IMR-90 (cell line): ENCODE measurements around the gene ADGRV1. TPM values are rescaled to one million over a fixed set of nuclear protein-coding genes. Genes with fewer than 3 reads are reported as not detected.

ENCODE experiments used
- ATAC-seq: fragments of 200-7000 bp; cut with Tn5 transposase; 2 replicates; pipeline ENCODE4 v1.9.1; 2020; ENCODE audit warnings: low read depth, mild to moderate bottlenecking, moderate library complexity
- BruUV-seq: library from RNA; stranded (reverse); fragments of 400-500 nt; replicated peaks from 2 replicates; lab custom pipeline; 2021; lab: Mats Ljungman, UMichigan
- CTCF ChIA-PET: fragments of 300-600 bp; formaldehyde crosslinking; extraction: SDS; loops from one replicate; lab custom pipeline; 2021; ENCODE audit warnings: antibody characterized with exemption; lab: Yijun Ruan, JAX
- POLR2A ChIA-PET: fragments of 300-600 bp; sonication (Branson Sonifier 250); formaldehyde crosslinking; loops from one replicate; lab custom pipeline; 2022; ENCODE audit warnings: antibody characterized with exemption; ENCODE audit not compliant: unreplicated experiment; lab: Charles Lee
- DNase-seq: peaks from one replicate; pipeline ENCODE4 v3.0.0; 2013
- H2AFZ ChIP-seq: replicated peaks from 2 replicates; pipeline ENCODE3; 2013; ENCODE audit warnings: low read length, mild to moderate bottlenecking; ENCODE audit not compliant: poor library complexity
- H2AK5ac ChIP-seq: 2 replicates; pipeline ENCODE4 v1.6.1; 2013; ENCODE audit warnings: low read depth, low read length, inconsistent platforms
- H2AK9ac ChIP-seq: replicated peaks from 2 replicates; pipeline ENCODE3; 2013; ENCODE audit warnings: mild to moderate bottlenecking, low read depth, low read length, moderate library complexity; ENCODE audit not compliant: poor library complexity
- H2BK120ac ChIP-seq: 2 replicates; pipeline ENCODE4 v1.6.1; 2013; ENCODE audit warnings: low read depth, low read length, inconsistent platforms
- H2BK15ac ChIP-seq: 3 replicates; pipeline ENCODE4 v1.6.1; 2013; ENCODE audit warnings: low read depth, low read length, inconsistent platforms
- H2BK20ac ChIP-seq: 2 replicates; pipeline ENCODE4 v1.6.1; 2013; ENCODE audit warnings: low read depth, mild to moderate bottlenecking, inconsistent platforms, low read length, moderate library complexity
- H2BK5ac ChIP-seq: 2 replicates; pipeline ENCODE4 v1.6.1; 2013; ENCODE audit warnings: mild to moderate bottlenecking, low read depth, low read length, inconsistent platforms; ENCODE audit not compliant: poor library complexity, severe bottlenecking
- H3K14ac ChIP-seq: replicated peaks from 2 replicates; pipeline ENCODE4 v1.6.1; 2013; ENCODE audit warnings: low read depth, low read length, inconsistent platforms
- H3K18ac ChIP-seq: 2 replicates; pipeline ENCODE4 v1.6.1; 2013; ENCODE audit warnings: low read depth, low read length, control low read depth
- H3K23ac ChIP-seq: 2 replicates; pipeline ENCODE4 v1.6.1; 2013; ENCODE audit warnings: low read depth, low read length, inconsistent platforms
- H3K27ac ChIP-seq: 2 replicates; pipeline ENCODE4 v1.5.1; 2013; ENCODE audit warnings: mild to moderate bottlenecking, control low read depth, low read length; ENCODE audit not compliant: insufficient read depth
- H3K27me3 ChIP-seq: 2 replicates; pipeline ENCODE4 v1.6.1; 2013; ENCODE audit warnings: low read length; ENCODE audit not compliant: control insufficient read depth, insufficient read depth
- H3K36me3 ChIP-seq: 2 replicates; pipeline ENCODE4 v1.6.1; 2013; ENCODE audit warnings: low read length, mixed read lengths; ENCODE audit not compliant: control insufficient read depth, insufficient read depth
- H3K4ac ChIP-seq: 2 replicates; pipeline ENCODE4 v1.6.1; 2013; ENCODE audit warnings: low read depth, low read length, inconsistent platforms
- H3K4me1 ChIP-seq: 2 replicates; pipeline ENCODE4 v1.6.1; 2013; ENCODE audit warnings: low read length, mixed read lengths; ENCODE audit not compliant: control insufficient read depth, insufficient read depth
- H3K4me2 ChIP-seq: 2 replicates; pipeline ENCODE4 v1.6.1; 2013; ENCODE audit warnings: low read depth, mild to moderate bottlenecking, control low read depth, low read length, moderate library complexity
- H3K4me3 ChIP-seq: 2 replicates; pipeline ENCODE4 v1.5.1; 2013; ENCODE audit warnings: low read depth, mild to moderate bottlenecking, control low read depth, low read length, moderate library complexity; ENCODE audit not compliant: insufficient read depth
- H3K56ac ChIP-seq: 2 replicates; pipeline ENCODE4 v1.6.1; 2013; ENCODE audit warnings: low read length, inconsistent platforms; ENCODE audit not compliant: insufficient read depth; ENCODE audit errors: extremely low read depth
- H3K79me1 ChIP-seq, 2 experiments: 2 replicates each; pipeline ENCODE4 v1.6.1; 2013; ENCODE audit warnings: low read length in 2 of 2, inconsistent platforms in 1 of 2, low read depth in 1 of 2
- H3K9ac ChIP-seq: 2 replicates; pipeline ENCODE4 v1.6.1; 2013; ENCODE audit warnings: low read depth, low read length, control low read depth
- H3K9me1 ChIP-seq: 2 replicates; pipeline ENCODE4 v1.6.1; 2013; ENCODE audit warnings: low read length, inconsistent platforms; ENCODE audit not compliant: insufficient read depth
- H3K9me3 ChIP-seq: 2 replicates; pipeline ENCODE4 v1.6.1; 2013; ENCODE audit warnings: low read length; ENCODE audit not compliant: control insufficient read depth, insufficient read depth
- H4K20me1 ChIP-seq: 2 replicates; pipeline ENCODE4 v1.6.1; 2013; ENCODE audit warnings: low read length, inconsistent platforms; ENCODE audit not compliant: insufficient read depth
- H4K5ac ChIP-seq: 2 replicates; pipeline ENCODE4 v1.6.1; 2013; ENCODE audit warnings: mild to moderate bottlenecking, low read depth, low read length, control low read depth
- H4K8ac ChIP-seq, 2 experiments: 2 replicates each; pipeline ENCODE4 v1.6.1; 2013; ENCODE audit warnings: low read depth in 2 of 2, low read length in 2 of 2, control low read depth in 1 of 2, inconsistent platforms in 1 of 2
- H4K91ac ChIP-seq: 2 replicates; pipeline ENCODE4 v1.6.1; 2013; ENCODE audit warnings: low read depth, low read length, inconsistent platforms; ENCODE audit not compliant: insufficient read depth
- BHLHE40 ChIP-seq: fragments of 150-350 bp; IDR thresholded peaks from 2 replicates; pipeline ENCODE4 v1.6.1; 2016; ENCODE audit warnings: mild to moderate bottlenecking, low read depth, low read length
- CHD1 ChIP-seq: IDR thresholded peaks from 2 replicates; pipeline ENCODE4 v1.6.1; 2012; ENCODE audit warnings: low read depth, low read length, improper control_type of control experiment
- FOS ChIP-seq: fragments of 150-350 bp; IDR thresholded peaks from 2 replicates; pipeline ENCODE4 v1.6.1; 2016; ENCODE audit warnings: low read depth, low read length
- MAFK ChIP-seq: IDR thresholded peaks from 2 replicates; pipeline ENCODE4 v1.6.1; 2012; ENCODE audit warnings: low read depth, low read length, improper control_type of control experiment
- NFE2L2 ChIP-seq: fragments of 150-350 bp; IDR thresholded peaks from 2 replicates; pipeline ENCODE4 v1.6.1; 2016; ENCODE audit warnings: low read depth, mild to moderate bottlenecking, low read length
- POLR2A ChIP-seq: IDR thresholded peaks from 2 replicates; pipeline ENCODE4 v1.6.1; 2012; ENCODE audit warnings: mild to moderate bottlenecking, low read depth, low read length
- RAD21 ChIP-seq: IDR thresholded peaks from 2 replicates; pipeline ENCODE4 v1.6.1; 2012; ENCODE audit warnings: low read length, improper control_type of control experiment
- RCOR1 ChIP-seq: IDR thresholded peaks from 2 replicates; pipeline ENCODE4 v1.6.1; 2012; ENCODE audit warnings: mild to moderate bottlenecking, low read length, improper control_type of control experiment; ENCODE audit not compliant: insufficient replicate concordance
- RFX5 ChIP-seq: IDR thresholded peaks from 2 replicates; pipeline ENCODE4 v1.8.0; 2012; ENCODE audit warnings: low read depth, mild to moderate bottlenecking, low read length, moderate library complexity
- WGBS, 2 experiments: methylation state at CpG; one replicate each; pipeline versions ENCODE4 v1.1.5 to v1.1.7; 2013; ENCODE audit warnings: missing lambda C conversion rate in 2 of 2; ENCODE audit not compliant: insufficient read length in 1 of 2; ENCODE audit errors: extremely low coverage in 2 of 2; 5-methylcytosine and 5-hydroxymethylcytosine counted together
- dilution Hi-C: fragments of 300-500 bp; cut with HindIII; formaldehyde crosslinking; loops from one replicate; pipeline ENCODE4 v1.14.3; 2018; ENCODE audit warnings: low sequenced_read_pairs; ENCODE audit not compliant: unreplicated experiment
- in situ Hi-C: fragments of 300-500 bp; cut with MboI; formaldehyde crosslinking; loops from 3 replicates; pipeline ENCODE4 v1.14.3; 2019; ENCODE audit warnings: low sequenced_read_pairs, inconsistent platforms, mixed read lengths
- intact Hi-C: fragments of 100-400 bp; cut with micrococcal nuclease; formaldehyde crosslinking; loops from 2 replicates; pipeline ENCODE4 v1.10.0; 2022
- polyA plus RNA-seq, 3 experiments: library from polyadenylated mRNA; depleted of rRNA; stranded (reverse); fragments of >200 nt; gene quantifications; 2 replicates each; pipeline ENCODE4 v1.2.3, GENCODE V29; 2012; ENCODE audit warnings: low replicate concordance in 1 of 3
- total RNA-seq: library from RNA; depleted of rRNA; stranded (reverse); fragments of >200 nt; gene quantifications from 2 replicates; pipeline ENCODE4 v1.2.3, GENCODE V29; 2012
- TF ChIP-seq, protein P1 (sequence below): conservative IDR thresholded peaks from 2 replicates; pipeline ENCODE4 v1.5.1; 2012; ENCODE audit warnings: mild to moderate bottlenecking, low read depth, low read length, improper control_type of control experiment
- TF ChIP-seq, protein P2 (sequence below): fragments of 150-350 bp; IDR thresholded peaks from 2 replicates; pipeline ENCODE4 v1.6.1; 2017; ENCODE audit warnings: mild to moderate bottlenecking, antibody characterized with exemption, low read length, low read depth
- TF ChIP-seq, protein P3 (sequence below): fragments of 150-350 bp; IDR thresholded peaks from 2 replicates; pipeline ENCODE4 v1.6.1; 2016; ENCODE audit warnings: low read depth, mild to moderate bottlenecking, low read length, moderate library complexity, borderline replicate concordance

The ADGRV1 gene
- total and polyA plus RNA-seq, 2 of the 4 experiments (the other 2 are of a cell fraction): under 0.01 TPM; not detected in 1

DNA sequence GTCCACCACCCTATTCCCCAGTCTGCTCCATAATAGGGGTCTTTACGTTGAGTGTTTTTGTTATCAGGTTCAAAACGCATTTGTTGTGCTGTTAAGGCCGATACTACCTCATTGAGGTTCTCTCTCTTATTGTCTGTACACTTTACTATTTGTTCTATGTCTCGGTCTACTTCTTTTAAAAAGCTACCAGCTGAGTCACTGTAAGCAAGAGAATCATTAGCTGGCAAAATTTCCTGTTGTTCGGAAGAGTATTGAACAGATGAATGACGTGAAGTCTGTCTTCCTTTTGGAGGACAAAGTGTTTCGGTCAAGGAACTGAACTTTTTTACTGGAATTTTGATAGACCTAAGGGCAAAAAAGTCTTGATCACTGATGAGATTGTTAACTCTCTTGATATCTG, 39.5 kb upstream of the ADGRV1 start:
- no TSS peak for BruUV-seq
- Histone ChIP-seq H3K36me3 (peaks cover 14% of the 10 kb centered on the region), H2BK20ac (no peak overlapping the region), H2AK5ac (no peak overlapping the region), H3K4me2 (no peak overlapping the region), H4K91ac (no peak overlapping the region), H2AK9ac (no peak overlapping the region), H3K4ac (no peak overlapping the region), H4K5ac (no peak overlapping the region), H3K27ac (no peak overlapping the region), H3K9ac (no peak overlapping the region), H3K4me3 (no peak overlapping the region), H2AFZ (no peak overlapping the region), H3K9me3 (no peaks in the 10 kb centered on the region), H2BK5ac (no peak overlapping the region), H2BK120ac (no peak overlapping the region), H3K18ac (no peak overlapping the region), H4K8ac (no peak overlapping the region), H4K20me1 (0 out of 2 replicates have a peak, but pooled peaks cover 2% of the 10 kb centered on the region), H3K27me3 (no peaks in the 10 kb centered on the region), H3K23ac (no peak overlapping the region), H2BK15ac (no peak overlapping the region), H3K14ac (no peak overlapping the region), H3K9me1 (no peaks in the 10 kb centered on the region), H3K79me1 (peaks cover 6 to 15% of the 10 kb centered on the region in 2 experiments; a peak in 3 of 4 replicates), H3K4me1 (no peaks in the 10 kb centered on the region; the same call in 1 of the 2 replicates), H3K56ac (no peak overlapping the region)
- no peak for TF ChIP-seq RFX5
- no peak for TF ChIP-seq NFE2L2
- no peak for TF ChIP-seq RAD21
- no peak for TF ChIP-seq MAFK
- no peak for TF ChIP-seq BHLHE40
- no peak for TF ChIP-seq CHD1
- TF ChIP-seq POLR2A: no peak
- no peak for TF ChIP-seq RCOR1
- TF ChIP-seq FOS: no peak
- TF ChIP-seq, protein P1, sequence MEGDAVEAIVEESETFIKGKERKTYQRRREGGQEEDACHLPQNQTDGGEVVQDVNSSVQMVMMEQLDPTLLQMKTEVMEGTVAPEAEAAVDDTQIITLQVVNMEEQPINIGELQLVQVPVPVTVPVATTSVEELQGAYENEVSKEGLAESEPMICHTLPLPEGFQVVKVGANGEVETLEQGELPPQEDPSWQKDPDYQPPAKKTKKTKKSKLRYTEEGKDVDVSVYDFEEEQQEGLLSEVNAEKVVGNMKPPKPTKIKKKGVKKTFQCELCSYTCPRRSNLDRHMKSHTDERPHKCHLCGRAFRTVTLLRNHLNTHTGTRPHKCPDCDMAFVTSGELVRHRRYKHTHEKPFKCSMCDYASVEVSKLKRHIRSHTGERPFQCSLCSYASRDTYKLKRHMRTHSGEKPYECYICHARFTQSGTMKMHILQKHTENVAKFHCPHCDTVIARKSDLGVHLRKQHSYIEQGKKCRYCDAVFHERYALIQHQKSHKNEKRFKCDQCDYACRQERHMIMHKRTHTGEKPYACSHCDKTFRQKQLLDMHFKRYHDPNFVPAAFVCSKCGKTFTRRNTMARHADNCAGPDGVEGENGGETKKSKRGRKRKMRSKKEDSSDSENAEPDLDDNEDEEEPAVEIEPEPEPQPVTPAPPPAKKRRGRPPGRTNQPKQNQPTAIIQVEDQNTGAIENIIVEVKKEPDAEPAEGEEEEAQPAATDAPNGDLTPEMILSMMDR: no peak
- TF ChIP-seq, protein P2, sequence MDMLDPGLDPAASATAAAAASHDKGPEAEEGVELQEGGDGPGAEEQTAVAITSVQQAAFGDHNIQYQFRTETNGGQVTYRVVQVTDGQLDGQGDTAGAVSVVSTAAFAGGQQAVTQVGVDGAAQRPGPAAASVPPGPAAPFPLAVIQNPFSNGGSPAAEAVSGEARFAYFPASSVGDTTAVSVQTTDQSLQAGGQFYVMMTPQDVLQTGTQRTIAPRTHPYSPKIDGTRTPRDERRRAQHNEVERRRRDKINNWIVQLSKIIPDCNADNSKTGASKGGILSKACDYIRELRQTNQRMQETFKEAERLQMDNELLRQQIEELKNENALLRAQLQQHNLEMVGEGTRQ: no peak
- TF ChIP-seq, protein P3, sequence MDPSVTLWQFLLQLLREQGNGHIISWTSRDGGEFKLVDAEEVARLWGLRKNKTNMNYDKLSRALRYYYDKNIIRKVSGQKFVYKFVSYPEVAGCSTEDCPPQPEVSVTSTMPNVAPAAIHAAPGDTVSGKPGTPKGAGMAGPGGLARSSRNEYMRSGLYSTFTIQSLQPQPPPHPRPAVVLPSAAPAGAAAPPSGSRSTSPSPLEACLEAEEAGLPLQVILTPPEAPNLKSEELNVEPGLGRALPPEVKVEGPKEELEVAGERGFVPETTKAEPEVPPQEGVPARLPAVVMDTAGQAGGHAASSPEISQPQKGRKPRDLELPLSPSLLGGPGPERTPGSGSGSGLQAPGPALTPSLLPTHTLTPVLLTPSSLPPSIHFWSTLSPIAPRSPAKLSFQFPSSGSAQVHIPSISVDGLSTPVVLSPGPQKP: no peak
- intact Hi-C loops (no loop called here), dilution Hi-C loops (no loop called here), in situ Hi-C loops (no loop called here)
- DNase-seq (no peak), ATAC-seq (no peak)
- ChIA-PET CTCF (no interaction called here), POLR2A (no interaction called here)
- WGBS, 2 experiments: 82% methylated on average over 2 of the region's 7 CpGs; no CpG with 5 or more reads in 1 of the 2 experiments
